HG02588 (cell line): ENCODE data around the gene COPG1.
"Not testable (repeated sequence)": the region's sequence is repeated elsewhere in the genome, so short reads cannot be mapped to it uniquely, and the experiment has no call there.

ENCODE experiments used
- ATAC-seq: cut with Tn5 transposase; IDR thresholded peaks from one replicate; pipeline ENCODE4 v1.9.1; 2021; ENCODE audit warnings: mild to moderate bottlenecking, moderate library complexity; ENCODE audit not compliant: unreplicated experiment

COPG1 gene, protein sequence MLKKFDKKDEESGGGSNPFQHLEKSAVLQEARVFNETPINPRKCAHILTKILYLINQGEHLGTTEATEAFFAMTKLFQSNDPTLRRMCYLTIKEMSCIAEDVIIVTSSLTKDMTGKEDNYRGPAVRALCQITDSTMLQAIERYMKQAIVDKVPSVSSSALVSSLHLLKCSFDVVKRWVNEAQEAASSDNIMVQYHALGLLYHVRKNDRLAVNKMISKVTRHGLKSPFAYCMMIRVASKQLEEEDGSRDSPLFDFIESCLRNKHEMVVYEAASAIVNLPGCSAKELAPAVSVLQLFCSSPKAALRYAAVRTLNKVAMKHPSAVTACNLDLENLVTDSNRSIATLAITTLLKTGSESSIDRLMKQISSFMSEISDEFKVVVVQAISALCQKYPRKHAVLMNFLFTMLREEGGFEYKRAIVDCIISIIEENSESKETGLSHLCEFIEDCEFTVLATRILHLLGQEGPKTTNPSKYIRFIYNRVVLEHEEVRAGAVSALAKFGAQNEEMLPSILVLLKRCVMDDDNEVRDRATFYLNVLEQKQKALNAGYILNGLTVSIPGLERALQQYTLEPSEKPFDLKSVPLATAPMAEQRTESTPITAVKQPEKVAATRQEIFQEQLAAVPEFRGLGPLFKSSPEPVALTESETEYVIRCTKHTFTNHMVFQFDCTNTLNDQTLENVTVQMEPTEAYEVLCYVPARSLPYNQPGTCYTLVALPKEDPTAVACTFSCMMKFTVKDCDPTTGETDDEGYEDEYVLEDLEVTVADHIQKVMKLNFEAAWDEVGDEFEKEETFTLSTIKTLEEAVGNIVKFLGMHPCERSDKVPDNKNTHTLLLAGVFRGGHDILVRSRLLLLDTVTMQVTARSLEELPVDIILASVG

DNA sequence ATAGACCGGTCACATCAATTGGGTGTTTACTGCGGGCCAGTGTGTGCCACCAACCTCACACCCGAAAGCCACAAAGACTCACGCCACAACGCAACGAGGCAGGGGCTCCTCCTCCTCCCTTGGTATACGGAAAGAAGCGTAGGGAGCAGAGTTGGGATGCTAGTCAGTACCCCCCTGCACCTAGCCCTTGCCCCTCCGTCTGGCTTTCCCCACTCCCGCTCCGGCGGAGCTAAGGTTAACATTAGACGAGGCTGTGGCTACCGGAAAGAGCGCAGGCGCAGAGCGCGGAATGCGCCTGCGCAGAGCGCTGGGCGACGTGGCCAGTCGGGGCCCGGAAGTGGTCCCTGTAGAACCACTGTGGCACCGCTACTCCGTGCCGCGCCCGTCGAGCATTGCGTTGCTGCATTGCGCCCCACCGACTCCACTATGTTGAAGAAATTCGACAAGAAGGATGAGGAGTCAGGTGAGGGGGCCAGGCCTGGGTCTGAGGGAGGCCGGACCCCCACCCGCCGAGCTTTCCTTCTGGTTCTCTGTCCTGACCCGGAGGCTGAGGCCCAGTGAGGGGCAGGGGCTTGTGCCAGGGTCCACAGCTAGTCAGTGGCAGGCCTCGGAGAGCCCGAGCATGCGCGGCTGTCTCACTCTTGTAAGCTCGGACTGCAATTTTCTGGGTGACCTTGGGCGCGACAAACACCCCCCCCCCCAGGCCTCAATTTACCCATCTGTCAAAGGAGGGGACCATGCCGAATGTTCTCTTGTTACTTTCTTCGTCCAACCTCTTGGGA, at the start of gene COPG1:
COPG1 (plus strand) TSS at position 323 of the 782 bp plus-strand sequence; CDS start at position 427, 104 bp downstream.
- ATAC-seq = peak; percentile 80

DNA sequence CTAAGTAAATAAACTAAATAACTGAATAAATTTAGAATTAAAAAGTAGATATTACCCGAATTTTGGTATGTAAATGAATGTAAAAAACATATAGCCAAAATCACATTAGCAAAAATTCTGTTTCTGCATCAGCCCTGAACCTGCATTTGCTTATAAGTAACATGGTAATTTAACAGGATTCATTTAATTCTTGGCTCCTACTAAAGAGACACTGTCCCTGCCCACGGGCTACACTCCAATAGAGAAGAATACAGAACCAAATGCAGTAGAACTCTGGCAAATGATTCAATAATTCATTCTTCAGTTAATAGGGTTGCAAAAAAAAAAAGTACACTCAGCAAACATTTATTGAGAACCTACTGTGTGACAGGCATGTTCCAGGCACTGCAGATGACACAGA, 44.9 kb upstream of the COPG1 start:
- no peak for ATAC-seq

DNA sequence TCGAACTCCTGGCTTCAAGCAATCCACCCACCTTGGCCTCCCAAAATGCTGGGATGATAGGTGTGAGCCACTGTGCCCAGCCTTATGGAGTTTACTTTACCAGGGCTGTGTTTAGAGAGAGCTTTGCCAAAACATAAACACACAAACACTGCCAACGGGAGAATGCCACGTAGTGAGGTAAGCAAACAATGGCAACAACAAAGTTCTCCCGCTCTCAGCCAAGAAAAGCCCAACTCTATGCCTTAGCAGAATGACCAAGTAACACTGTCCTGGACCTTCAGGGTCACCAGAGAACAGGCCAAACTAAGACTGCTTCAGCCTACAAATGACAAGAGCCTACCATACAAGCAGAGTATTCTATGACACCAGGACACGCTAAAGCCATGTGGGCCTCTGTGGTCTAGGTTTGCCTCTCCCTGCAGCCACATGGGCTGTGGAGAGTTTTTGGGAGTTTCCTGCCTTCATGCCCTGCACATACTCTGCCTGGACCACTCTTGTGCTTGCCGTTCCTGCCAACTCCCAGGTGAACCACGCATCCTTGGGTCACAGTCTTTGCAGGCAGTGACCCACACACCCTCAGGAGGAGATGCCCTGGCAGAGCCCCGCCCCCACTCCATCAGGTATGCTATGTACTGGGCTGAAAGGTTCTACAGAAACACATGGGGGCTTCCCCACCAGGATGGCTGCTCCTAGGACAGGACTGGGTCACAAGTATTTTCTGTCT, 44.1 kb upstream of the COPG1 start:
- ATAC-seq = no peak

DNA sequence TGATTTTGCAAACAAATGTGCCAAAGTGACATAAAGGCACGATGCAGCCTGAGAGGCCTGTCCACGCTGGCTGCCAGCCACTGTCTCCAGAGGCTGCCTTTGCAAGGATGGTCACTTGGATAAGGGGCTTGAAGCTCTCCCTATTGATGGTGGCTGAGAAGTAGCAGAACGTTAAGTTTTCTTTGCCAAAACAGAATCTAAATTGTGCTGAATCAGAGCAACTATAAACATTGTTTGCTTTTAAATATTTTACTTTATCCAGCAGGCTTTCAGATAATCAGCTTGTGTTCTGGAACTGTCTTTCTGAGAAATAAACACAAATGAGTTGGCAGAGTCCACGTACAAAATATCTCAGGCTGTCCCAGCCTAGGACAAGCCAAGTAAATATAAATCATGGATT, 41.9 kb upstream of the COPG1 start:
- no peak for ATAC-seq

DNA sequence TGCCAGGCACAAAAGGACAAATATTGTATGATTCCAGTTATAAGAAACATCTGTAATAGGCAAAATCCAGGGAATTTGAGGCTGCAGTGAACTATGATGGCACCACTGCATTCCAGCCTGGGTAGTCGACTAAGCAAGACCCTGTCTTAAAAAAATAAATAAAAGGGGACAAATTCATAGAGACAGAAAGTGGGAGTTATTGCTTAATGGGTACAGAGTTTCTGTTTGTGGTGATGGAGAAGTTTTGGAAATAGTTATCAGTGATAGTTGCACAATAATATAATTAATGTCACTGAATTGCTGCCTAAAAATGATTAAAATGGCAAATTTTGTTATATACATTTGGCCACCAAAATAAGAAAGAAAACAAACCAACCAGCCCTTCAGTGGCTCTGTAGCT, 38.1 kb upstream of the COPG1 start:
- ATAC-seq = no peak

DNA sequence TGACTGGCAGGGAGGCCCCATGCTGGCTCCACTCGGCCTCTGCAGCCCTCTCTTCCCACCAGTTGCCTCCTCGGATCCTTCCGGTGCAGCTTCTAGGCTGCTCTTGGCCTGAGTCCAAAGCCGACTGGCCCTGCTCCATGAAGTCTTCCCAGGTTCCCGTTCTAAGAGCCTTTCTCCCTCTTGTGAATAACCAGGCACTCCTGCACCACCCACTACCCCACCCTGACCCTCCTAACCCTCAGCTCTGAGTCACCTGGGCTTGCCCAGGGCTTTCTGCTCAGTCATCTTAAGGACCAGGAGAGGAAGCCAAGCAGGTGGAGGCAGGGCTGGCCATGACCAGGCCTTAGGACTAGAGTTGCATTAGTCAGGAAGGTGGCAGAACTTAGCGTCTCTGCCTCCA, 37.6 kb upstream of the COPG1 start:
- no peak for ATAC-seq

DNA sequence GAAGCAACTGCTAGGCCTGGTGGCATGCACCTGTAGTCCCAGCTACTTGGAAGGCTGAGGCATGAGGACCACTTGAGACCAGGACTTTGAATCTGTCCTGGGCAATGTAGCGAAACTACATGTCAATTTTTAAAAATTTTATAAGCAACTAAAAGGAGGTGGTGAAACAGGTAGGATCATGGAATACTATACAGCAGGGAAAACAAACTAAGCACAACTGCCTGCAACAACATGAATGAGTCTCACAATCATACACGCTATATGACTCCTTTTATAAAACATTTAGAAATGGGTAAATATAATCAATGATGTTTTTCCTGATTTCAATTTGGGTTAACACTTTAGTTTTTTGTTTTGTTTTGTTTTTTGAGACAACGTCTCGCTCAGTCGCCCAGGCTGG, 36.2 kb upstream of the COPG1 start:
- no peak for ATAC-seq

DNA sequence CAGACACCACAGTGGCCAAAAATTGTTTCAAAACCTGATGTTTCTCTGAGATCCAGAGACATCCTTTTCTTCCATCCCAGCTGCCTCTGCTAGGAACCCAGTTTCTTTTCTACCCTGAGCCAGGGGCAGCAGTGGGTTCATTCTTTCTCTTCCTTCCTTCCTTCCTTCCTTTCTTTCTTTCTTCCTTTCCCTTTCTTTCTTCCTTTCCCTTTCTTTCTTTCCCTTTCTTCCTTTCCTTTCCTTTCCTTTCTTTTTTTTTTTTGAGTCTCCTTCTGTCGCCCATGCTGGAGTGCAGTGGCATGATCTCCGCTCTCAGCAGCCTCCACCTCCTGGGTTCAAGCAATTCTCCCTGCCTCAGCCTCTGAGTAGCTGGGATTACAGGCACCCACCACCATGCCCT, 30.7 kb upstream of the COPG1 start:
- no peak for ATAC-seq

DNA sequence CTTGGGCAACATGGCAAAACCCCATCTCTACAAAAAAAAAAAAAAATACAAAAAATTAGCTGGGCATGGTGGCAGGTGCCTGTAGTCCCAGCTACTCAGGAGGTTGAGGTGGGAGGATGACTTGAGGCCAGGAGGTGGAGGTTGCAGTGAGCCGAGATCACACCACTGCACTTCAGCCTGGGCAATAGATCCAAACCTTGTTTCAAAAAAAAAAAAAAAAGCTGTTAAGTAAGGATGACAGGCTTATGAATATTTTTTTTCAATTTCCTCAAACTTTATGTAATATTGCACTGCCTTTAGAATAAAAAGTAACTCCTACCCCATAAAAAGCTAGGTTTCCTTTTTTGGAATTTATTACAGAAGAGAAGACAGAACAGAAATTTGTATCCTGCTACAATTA, 25.0 kb upstream of the COPG1 start:
- not testable (repeated sequence) for ATAC-seq

DNA sequence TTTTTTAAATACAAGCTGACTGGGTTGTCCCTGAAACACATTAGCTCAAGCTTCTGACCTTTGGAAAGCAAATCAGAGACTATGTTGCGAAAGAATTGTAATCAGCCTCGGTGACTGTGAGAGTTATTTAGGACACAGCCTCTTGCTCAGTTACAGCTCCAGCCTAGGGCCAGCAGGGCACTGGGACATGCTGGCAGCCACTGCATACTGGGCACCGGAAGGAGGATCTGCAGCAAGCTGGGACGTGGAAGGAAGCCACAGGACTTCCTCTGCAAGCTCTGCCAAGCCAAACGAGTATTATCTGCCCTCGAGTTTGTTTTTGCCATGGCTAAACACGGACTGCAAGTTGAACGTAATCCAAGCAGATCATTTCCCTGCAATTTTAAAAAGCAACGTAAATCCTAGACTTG, 24.4 kb upstream of the COPG1 start:
- no peak for ATAC-seq

DNA sequence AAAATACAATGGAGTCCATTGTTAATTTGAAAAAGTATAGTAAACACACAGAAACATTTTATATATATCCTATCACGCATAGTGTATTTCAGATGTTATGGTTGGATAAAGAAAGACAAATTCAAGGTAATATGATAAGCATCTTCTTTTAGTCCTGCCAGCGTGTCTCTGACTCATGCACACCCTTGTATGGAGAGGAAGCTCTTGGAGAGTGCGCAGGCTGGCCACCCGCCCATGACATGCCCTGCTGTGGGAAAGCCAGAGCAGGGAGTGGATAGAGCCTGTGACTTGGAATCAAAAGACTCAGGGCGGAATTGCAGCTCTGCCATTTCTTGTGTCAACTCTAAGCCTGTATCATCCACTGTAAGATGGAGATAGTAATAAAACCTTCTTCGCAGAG, 23.0 kb upstream of the COPG1 start:
- no peak for ATAC-seq

DNA sequence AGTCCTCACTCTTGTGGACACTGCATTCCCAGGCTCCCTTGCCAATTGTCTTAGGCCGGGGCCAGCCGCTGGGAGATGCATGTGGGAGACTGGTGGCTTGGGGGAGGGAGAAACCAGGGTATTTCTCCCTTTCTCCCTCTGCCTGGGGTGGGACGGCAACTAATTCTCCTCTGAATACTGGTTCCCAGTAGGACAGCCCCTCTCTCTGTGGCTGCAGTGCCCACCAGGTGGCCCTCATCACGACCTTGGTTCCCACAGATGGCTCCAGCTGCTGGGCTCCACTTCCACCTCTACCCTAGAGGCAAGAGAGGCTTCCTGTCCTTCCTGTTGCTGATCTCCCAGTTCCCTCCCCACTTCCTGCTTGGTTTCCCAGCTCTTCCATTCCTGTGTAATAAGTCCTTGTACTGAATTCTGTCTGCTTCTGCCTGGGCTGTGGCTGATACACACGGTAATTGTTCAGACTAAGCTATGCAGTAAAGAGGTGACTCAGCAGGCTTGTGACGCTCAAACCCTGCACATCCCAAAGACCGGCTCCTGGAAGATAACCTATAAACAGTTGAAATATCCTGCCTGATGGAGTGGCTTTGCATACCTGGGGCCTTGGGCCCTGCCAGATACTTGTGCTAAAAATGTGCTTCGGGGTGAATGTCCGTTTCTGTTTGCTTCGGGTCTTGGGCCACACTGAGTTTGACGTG, 20.4 kb upstream of the COPG1 start:
- no peak for ATAC-seq

DNA sequence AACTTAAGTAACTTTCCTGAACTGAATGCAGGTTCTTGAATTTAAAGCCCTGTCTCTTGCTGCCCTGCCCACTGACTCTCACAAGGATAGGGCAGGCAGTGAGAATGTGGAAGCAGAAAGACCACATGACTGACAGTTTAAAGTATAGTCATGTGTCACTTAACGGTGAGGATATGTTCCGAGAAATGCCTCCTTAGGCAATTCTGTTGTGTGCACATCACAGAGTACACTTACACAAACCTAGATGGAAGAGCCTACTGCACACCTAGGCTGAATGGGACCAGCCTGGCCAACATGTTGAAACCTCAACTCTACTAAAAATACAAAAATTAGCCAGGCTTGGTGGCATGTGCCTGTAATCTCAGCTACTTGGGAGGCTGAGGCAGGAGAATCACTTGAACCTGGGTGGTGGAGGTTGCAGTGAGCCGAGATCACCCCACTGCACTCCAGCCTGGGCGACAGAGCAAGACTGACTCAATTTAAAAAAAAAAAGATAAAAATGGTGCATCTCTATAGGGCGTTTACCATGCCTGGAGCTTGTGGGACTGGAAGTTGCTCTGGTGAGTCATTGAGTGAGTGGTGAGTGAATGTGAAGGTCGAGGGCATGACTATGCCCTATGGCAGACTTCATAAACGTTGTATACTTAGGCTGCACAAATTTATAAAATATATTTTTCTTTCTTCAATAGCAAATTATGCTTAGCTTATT, 18.9 kb upstream of the COPG1 start:
- no peak for ATAC-seq

DNA sequence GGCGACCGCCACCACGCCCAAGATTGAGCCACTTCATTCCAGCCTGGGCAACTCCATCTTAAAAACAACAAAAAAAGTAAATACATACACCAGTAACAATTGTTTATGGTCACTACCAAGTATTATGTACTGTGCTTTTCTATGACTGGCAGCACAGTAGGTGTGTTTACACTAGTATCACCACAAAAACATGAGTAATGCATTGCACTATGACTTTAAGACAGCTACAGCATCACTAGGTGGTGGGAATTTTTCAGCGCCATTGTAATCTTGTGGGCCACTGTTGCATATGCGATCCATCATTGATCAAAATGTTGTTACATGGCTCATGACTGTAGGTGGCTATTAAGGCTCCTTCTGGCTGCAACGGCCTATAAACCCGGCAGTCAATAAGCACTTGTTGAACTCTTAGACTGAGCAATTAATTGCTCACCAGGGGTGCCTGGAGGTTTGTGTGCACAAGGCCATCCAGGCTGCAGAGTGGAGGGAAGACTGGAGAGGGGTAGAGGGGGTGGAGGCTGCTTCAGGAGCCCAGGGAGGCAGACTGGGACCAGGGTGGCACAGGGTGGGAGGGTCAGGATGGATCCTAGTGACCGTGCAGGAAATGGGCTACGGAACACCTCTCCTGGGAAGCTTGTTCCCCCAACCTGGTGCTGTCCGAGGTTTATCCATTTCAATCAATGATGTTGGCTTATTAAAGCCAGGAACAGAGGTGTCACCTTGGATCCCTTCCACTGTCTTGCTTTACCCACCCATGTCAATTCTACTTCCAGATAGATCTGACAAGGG, 17.9 kb upstream of the COPG1 start:
- ATAC-seq = no peak

DNA sequence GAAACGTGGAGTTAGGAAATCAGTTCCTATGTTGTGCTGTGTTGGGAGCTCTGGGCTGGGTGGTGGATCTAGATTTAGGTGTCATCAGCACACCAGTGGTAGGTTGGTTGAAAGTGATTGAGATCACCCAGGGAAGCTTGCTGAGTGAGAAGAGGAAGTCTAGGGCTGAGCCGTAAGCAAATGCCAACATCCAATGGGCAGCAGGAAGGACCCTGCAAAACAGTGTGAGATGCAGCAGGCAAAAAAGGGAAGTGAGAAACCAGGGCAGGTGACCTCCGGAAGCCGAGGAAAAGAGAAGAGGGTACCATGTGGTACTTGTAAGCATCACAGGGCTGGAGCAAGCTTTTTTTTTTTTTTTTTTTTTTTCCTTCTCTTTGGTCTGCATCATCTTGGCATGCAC, 15.9 kb upstream of the COPG1 start:
- peak; percentile 81 for ATAC-seq

DNA sequence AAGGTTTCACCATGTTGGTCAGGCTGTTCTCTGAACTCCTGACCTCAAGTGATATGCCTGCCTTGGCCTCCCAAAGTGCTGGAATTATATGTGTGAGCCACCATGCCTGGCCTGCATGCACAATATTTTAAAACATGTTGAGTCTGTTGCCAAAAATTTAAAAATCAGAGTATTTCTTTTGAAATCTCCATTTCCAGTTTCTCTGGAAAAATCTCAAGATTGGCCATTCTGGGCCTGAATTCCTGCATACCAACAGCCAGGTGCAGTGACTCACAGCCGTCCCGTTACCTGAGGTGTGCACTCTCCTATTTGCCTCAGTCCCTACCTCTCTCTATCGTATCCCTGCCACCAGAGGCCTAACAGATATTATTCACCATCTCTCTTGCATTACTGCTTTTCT, 15.0 kb upstream of the COPG1 start:
- no peak for ATAC-seq

DNA sequence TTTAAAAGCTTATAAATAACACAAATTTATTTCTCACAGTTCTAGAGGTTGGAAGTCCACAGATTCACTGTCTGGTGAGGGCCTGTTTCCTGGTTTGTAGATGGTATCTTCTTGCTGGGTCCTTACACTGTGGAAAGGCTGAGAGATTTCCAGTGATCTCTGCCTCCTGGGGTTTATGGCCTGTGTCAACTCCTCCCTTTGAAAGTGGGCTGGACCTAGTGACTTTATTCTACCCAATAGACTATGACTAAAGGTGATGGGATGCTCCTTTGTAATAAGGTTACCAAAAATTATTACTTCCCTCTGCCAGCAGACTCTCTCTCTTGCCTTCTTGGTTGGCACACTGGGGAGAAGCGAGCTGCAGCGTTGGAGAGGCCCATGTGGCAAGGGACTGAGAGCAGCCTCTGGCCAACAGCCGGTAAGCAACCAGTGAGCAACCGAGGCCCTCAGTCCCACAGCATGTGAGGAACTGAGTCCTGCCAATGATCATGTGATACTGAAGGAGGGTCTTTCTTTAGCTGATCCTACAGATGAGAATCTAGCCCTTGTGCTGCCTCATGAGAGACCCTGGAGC, 14.0 kb upstream of the COPG1 start:
- no peak for ATAC-seq

DNA sequence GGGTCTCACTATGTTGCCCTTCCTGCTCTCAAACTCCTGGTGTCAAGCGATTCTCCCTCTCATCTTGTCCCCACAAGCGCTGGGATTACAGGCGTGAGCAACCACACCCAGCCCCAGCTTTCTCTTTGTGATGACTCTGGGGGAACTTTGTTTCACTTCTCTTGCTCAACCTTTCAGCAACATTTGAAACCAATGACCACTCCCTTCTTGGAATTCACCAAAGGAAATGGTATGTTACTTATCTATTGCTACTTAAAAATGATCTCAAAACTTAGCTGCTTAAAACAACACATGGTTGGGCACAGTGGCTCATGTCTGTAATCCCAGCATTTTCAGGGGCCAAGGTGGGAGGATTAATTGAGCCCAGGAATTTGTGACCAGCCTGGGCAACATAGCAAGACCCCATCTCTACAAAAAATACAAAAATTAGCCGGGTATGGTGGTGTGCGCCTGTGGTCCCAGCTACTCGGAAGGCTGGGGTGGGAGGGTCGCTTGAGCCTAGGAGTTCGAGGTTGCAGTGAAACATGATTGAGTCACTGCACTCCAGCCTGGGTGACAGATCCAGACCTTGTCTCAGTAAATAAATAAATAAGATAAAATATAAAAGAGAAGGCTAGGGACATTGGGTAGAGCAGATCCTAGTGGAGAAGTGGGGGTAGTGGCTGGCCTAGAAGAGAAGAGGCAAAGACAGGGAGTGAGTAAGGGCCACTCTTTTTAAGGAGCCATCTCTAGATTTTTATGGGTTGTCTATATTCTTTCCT, 10.3 kb upstream of the COPG1 start:
- ATAC-seq = no peak
